GM20000 (cell line): ENCODE results near the gene ZNF738.

Source experiments
- DNase-seq: peaks from one replicate; pipeline ENCODE4 v3.0.0; 2012; ENCODE audit warnings: low spot score
- TF ChIP-seq, protein P1 (sequence below): IDR thresholded peaks from 2 replicates; pipeline ENCODE4 v1.5.1; 2012; ENCODE audit warnings: mild to moderate bottlenecking, control low read depth; ENCODE audit errors: extremely low read depth, missing control alignments

ZNF738 gene

DNA sequence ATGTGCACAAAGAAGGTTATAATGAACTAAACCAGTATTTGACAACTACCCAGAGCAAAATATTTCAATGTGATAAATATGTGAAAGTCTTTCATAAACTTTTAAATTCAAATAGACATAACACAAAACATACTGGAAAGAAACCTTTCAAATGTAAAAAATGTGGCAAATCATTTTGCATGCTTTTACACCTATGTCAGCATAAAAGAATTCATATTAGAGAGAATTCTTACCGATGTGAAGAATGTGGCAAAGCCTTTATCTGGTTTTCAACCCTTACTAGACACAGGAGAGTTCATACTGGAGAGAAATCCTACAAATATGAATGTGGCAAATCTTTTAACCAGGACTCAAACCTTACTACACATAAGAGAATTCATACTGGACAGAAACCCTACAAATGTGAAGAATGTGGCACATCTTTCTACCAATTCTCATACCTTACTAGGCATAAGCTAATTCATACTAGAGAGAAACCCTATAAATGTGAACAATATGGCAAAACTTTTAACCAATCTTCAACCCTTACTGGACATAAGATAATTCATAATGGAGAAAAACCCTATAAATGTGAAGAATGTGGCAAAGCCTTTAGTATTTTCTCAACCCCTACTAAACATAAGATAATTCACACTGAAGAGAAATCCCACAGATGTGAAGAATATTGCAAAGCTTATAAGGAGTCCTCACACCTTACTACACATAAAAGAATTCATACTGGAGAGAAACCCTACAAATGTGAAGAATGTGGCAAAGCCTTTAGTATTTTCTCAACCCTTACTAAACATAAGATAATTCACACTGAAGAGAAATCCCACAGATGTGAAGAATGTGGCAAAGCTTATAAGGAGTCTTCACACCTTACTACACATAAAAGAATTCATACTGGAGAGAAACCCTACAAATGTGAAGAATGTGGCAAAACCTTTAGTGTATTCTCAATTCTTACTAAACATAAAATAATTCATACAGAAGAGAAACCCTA is 64.5 kb downstream of the ZNF738 start:
- DNase-seq = no peak
- TF ChIP-seq, protein P1, sequence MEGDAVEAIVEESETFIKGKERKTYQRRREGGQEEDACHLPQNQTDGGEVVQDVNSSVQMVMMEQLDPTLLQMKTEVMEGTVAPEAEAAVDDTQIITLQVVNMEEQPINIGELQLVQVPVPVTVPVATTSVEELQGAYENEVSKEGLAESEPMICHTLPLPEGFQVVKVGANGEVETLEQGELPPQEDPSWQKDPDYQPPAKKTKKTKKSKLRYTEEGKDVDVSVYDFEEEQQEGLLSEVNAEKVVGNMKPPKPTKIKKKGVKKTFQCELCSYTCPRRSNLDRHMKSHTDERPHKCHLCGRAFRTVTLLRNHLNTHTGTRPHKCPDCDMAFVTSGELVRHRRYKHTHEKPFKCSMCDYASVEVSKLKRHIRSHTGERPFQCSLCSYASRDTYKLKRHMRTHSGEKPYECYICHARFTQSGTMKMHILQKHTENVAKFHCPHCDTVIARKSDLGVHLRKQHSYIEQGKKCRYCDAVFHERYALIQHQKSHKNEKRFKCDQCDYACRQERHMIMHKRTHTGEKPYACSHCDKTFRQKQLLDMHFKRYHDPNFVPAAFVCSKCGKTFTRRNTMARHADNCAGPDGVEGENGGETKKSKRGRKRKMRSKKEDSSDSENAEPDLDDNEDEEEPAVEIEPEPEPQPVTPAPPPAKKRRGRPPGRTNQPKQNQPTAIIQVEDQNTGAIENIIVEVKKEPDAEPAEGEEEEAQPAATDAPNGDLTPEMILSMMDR = no peak
